ENCODE results near the gene TNFRSF18. TPM values are rescaled to one million over a fixed set of nuclear protein-coding genes. Genes with fewer than 3 reads are reported as not detected.

TNFRSF18 gene
- total and polyA plus RNA-seq, 10 of the 15 experiments (the other 5 are each of a cell fraction or from before 2014, with no cell fraction given) = 0.18 to 7.5 (median 1.5) TPM; not detected in 1

DNA sequence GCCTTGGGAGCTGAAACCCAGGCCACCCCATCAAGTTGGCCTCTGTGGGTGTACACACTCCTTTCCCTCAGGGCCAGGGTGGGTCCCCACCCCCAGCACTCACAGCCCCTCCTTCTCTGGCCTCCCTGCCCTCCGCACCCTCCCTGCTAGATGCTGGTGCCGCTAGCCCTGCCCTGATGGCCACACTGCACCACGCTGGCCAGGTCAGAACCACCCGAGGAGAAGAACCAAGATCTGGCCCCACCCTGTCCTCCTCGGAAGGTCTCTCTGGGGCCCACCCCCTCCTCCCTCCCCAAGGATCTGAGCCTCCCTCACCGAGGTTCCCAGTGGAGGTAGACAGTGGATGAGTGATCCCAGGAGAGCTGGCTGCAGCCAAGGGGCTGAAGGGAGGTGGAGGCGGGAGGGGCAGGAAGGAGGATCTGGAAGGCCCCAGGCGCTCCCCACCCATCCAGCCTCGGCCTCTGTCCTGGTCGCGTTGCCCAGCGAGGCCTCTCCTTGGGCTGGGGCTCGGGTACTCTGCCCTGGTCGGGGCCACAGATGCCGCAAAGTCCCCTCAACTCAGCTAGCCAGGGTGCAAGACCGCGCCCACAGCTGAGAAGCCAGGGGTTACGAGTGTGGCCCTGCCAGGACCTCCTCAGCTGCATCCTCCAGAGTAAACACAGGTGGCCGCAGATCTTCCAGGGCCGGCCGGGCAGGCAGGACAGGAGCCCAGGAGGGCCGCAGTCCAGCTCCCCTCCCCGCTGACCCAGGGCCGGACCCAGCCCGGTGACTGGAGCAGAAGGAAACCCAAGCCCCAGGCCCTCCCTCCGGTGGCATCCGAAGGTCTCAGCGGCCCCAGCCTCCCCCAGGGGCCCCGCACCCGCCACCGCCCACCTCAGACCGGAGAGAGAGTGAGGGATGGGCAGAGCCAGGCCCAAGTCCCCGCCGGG lies 30.8 kb upstream of the TNFRSF18 start (continued):
- TF ChIP-seq HDAC2 (IDR thresholded peaks at IDR 0.05) (no peak), BCL11A (IDR thresholded peaks at IDR 0.05; ENCODE audit: low read depth, low read length) (no peak)

DNA sequence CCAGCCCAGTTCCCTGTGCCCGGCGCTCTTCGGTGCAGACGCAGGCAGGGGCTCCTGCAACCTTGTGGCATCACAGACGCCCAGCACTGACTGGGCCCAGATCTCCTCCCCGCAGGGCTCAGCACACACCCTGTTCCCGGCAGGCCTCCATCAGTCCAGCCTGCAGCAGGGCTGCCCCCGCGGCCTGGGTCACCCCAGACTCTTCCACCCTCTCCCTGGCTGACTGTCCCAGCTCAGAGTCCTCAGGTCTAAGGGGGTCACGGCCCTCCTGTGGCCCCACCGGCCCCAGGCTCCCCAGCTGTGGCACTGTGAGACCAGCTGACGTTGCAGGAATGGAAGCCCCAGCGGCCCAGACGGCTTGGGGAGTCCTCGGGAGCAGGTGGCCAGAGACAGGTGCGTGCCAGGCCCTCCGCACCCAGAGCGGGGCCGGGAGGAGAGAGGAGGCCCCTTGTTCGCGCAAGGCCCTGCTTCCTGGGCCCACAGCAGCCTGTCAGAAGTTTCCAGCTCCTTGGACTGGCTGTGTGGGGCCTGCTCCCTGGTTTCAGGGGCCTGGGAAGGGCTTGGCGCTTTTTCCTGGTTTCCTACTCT lies 29.9 kb upstream of the TNFRSF18 start:
- 73% methylated on average over 22 of the region's 22 CpGs for WGBS (ENCODE audit: insufficient coverage, insufficient replicate concordance, low lambda C conversion rate, missing lambda C conversion rate)
- POLR2A ChIA-PET = no interaction called here
- in situ Hi-C loops (cut with MboI) = no loop called here
- TF ChIP-seq, protein P1, sequence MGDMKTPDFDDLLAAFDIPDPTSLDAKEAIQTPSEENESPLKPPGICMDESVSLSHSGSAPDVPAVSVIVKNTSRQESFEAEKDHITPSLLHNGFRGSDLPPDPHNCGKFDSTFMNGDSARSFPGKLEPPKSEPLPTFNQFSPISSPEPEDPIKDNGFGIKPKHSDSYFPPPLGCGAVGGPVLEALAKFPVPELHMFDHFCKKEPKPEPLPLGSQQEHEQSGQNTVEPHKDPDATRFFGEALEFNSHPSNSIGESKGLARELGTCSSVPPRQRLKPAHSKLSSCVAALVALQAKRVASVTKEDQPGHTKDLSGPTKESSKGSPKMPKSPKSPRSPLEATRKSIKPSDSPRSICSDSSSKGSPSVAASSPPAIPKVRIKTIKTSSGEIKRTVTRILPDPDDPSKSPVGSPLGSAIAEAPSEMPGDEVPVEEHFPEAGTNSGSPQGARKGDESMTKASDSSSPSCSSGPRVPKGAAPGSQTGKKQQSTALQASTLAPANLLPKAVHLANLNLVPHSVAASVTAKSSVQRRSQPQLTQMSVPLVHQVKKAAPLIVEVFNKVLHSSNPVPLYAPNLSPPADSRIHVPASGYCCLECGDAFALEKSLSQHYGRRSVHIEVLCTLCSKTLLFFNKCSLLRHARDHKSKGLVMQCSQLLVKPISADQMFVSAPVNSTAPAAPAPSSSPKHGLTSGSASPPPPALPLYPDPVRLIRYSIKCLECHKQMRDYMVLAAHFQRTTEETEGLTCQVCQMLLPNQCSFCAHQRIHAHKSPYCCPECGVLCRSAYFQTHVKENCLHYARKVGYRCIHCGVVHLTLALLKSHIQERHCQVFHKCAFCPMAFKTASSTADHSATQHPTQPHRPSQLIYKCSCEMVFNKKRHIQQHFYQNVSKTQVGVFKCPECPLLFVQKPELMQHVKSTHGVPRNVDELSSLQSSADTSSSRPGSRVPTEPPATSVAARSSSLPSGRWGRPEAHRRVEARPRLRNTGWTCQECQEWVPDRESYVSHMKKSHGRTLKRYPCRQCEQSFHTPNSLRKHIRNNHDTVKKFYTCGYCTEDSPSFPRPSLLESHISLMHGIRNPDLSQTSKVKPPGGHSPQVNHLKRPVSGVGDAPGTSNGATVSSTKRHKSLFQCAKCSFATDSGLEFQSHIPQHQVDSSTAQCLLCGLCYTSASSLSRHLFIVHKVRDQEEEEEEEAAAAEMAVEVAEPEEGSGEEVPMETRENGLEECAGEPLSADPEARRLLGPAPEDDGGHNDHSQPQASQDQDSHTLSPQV (IDR thresholded peaks at IDR 0.05) = no peak
- TF ChIP-seq FOXK2 (IDR thresholded peaks at IDR 0.05) (no peak), YBX1 (IDR thresholded peaks at IDR 0.05) (no peak), TCF7 (IDR thresholded peaks at IDR 0.05; ENCODE audit: borderline replicate concordance) (no peak), MYB (IDR thresholded peaks at IDR 0.05; ENCODE audit: borderline replicate concordance, low read depth, low read length) (no peak), GATAD2B (conservative IDR thresholded peaks at IDR 0.05; ENCODE audit: low read depth) (no peak), STAT3 (IDR thresholded peaks at IDR 0.05; ENCODE audit: low read depth, low read length) (no peak), ZNF622 (IDR thresholded peaks at IDR 0.05) (no peak), DPF2 (IDR thresholded peaks at IDR 0.05) (no peak), NR2C1 (IDR thresholded peaks at IDR 0.05) (no peak), TARDBP (IDR thresholded peaks at IDR 0.05; ENCODE audit: borderline replicate concordance) (no peak)
- TF ChIP-seq, protein P2, sequence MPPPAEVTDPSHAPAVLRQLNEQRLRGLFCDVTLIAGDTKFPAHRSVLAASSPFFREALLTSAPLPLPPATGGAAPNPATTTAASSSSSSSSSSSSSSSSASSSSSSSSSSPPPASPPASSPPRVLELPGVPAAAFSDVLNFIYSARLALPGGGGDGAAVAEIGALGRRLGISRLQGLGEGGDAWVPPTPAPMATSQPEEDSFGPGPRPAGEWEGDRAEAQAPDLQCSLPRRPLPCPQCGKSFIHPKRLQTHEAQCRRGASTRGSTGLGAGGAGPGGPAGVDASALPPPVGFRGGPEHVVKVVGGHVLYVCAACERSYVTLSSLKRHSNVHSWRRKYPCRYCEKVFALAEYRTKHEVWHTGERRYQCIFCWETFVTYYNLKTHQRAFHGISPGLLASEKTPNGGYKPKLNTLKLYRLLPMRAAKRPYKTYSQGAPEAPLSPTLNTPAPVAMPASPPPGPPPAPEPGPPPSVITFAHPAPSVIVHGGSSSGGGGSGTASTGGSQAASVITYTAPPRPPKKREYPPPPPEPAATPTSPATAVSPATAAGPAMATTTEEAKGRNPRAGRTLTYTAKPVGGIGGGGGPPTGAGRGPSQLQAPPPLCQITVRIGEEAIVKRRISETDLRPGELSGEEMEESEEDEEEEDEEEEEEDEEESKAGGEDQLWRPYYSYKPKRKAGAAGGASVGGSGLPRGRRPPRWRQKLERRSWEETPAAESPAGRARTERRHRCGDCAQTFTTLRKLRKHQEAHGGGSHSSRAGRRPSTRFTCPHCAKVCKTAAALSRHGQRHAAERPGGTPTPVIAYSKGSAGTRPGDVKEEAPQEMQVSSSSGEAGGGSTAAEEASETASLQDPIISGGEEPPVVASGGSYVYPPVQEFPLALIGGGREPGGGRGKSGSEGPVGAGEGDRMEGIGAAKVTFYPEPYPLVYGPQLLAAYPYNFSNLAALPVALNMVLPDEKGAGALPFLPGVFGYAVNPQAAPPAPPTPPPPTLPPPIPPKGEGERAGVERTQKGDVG (CRISPR knock-in tag; IDR thresholded peaks at IDR 0.05) = no peak
- TF ChIP-seq, protein P3, sequence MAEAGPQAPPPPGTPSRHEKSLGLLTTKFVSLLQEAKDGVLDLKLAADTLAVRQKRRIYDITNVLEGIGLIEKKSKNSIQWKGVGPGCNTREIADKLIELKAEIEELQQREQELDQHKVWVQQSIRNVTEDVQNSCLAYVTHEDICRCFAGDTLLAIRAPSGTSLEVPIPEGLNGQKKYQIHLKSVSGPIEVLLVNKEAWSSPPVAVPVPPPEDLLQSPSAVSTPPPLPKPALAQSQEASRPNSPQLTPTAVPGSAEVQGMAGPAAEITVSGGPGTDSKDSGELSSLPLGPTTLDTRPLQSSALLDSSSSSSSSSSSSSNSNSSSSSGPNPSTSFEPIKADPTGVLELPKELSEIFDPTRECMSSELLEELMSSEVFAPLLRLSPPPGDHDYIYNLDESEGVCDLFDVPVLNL (IDR thresholded peaks at IDR 0.05; ENCODE audit: low read depth, low read length) = no peak

More for the DNA sequence above, 29.9 kb upstream of the TNFRSF18 start:
- Histone ChIP-seq H2AFZ (ENCODE audit: control insufficient read depth, low read depth, low read length) (no peak overlapping the region), H3K4me2 (ENCODE audit: control insufficient read depth, insufficient read depth) (no peak overlapping the region), H4K20me1 (ENCODE audit: control insufficient read depth, insufficient read depth) (no peaks in the 10 kb centered on the region), H3K4me1 (ENCODE audit: control insufficient read depth, insufficient read depth, low read length) (no peaks in the 10 kb centered on the region), H3K9me3 (replicated peaks; ENCODE audit: control insufficient read depth, insufficient read depth, low read length) (no peaks in the 10 kb centered on the region; the same call in 2 of the 3 replicates), H3K9ac (ENCODE audit: control insufficient read depth, insufficient read depth, low read length) (no peak overlapping the region), H3K79me2 (ENCODE audit: control insufficient read depth, insufficient read depth, low read length) (peaks cover 13% of the 10 kb centered on the region), H3K4me3 (no peak overlapping the region), H3K36me3 (ENCODE audit: control insufficient read depth in 2 of 2, insufficient read depth in 2 of 2, low read length in 1 of 2) (no peaks in the 10 kb centered on the region), H3K27me3 (replicated peaks in 1 of 2; ENCODE audit: control insufficient read depth in 2 of 2, insufficient read depth in 2 of 2, low read length in 1 of 2) (no peaks in the 10 kb centered on the region), H3K27ac (ENCODE audit: control insufficient read depth, insufficient read depth) (no peak overlapping the region)
- CTCF ChIA-PET = no interaction called here
- FAIRE-seq (no peak), DNase-seq (ENCODE audit: low read depth, low spot score) (no peak), ATAC-seq (no peak)
- intact Hi-C loops (cut with micrococcal nuclease; ENCODE audit: unreplicated experiment) = no loop called here
- BruUV-seq (replicated peaks) = no TSS peak
- SMC1A ChIA-PET (ENCODE audit: uncharacterized antibody, unreplicated experiment) = no interaction called here
- RAD21 ChIA-PET (ENCODE audit: unreplicated experiment) = no interaction called here
